Measurements from ENCODE around the gene ADAMTSL2. TPM values are rescaled to one million over a fixed set of nuclear protein-coding genes. Genes with fewer than 3 reads are reported as not detected.
A peak's percentile ranks its signal among the peaks of the same experiment; 100 is the strongest.

ADAMTSL2 gene
- total and polyA plus RNA-seq, 2 of the 13 experiments (the other 11 are each of a cell fraction or from before 2014, with no cell fraction given) = 1.9 to 3.8 TPM

GRCh38 chr9:133506653-133507038, 27.9 kb upstream of the ADAMTSL2 start (continued):
- TF ChIP-seq CHCHD3 (CRISPR knock-in tag; IDR thresholded peaks at IDR 0.05) = 0 out of 2 replicates have a peak, but pooled peaks have one; percentile 68
- no peak for TF ChIP-seq NPAS2 (CRISPR knock-in tag; IDR thresholded peaks at IDR 0.05; ENCODE audit: borderline replicate concordance)
- no peak for TF ChIP-seq CC2D1A (CRISPR knock-in tag; IDR thresholded peaks at IDR 0.05)
- TF ChIP-seq NFAT5 (CRISPR knock-in tag; IDR thresholded peaks at IDR 0.05) = peak; percentile 87
- no peak for TF ChIP-seq ELF4 (CRISPR knock-in tag; IDR thresholded peaks at IDR 0.05; ENCODE audit: borderline replicate concordance)
- peak; percentile 89 for TF ChIP-seq THRA (CRISPR knock-in tag; IDR thresholded peaks at IDR 0.05; ENCODE audit: borderline replicate concordance)
- no peak; the same call in 1 of the 2 replicates for TF ChIP-seq ZSCAN21 (CRISPR knock-in tag; IDR thresholded peaks at IDR 0.05; ENCODE audit: borderline replicate concordance)
- peak; percentile 89 for TF ChIP-seq ZNF503 (CRISPR knock-in tag; IDR thresholded peaks at IDR 0.05)
- TF ChIP-seq ZNF773 (CRISPR knock-in tag; IDR thresholded peaks at IDR 0.05; ENCODE audit: borderline replicate concordance) = 0 out of 2 replicates have a peak, but pooled peaks have one; percentile 66
- TF ChIP-seq MAX (IDR thresholded peaks at IDR 0.05) = peak; percentile 87
- TF ChIP-seq ZNF761 (CRISPR knock-in tag; conservative IDR thresholded peaks at IDR 0.05) = no peak
- no peak for TF ChIP-seq ZNF597 (CRISPR knock-in tag; IDR thresholded peaks at IDR 0.05)
- TF ChIP-seq ZNF768 (CRISPR knock-in tag; IDR thresholded peaks at IDR 0.05) = peak; percentile 28; the same call in 1 of the 2 replicates
- TF ChIP-seq ZSCAN5A (CRISPR knock-in tag; IDR thresholded peaks at IDR 0.05; ENCODE audit: borderline replicate concordance) = no peak
- no peak for TF ChIP-seq ZNF326 (CRISPR knock-in tag; IDR thresholded peaks at IDR 0.05; ENCODE audit: borderline replicate concordance)
- TF ChIP-seq SRSF1 (optimal IDR thresholded peaks at IDR 0.05; ENCODE audit: low read depth, low read length) = no peak
